GM06990 (cell line): ENCODE results near the gene ANO1.

Source experiments
- DNase-seq: peaks from one replicate; pipeline ENCODE4 v3.0.0-alpha.2; 2011; ENCODE audit not compliant: insufficient read length; ENCODE audit errors: extremely low read depth
- H3K27me3 ChIP-seq: replicated peaks from 2 replicates; pipeline ENCODE4 v1.6.0; 2011; ENCODE audit warnings: low read length; ENCODE audit not compliant: control insufficient read depth, insufficient read depth
- H3K36me3 ChIP-seq: 2 replicates; pipeline ENCODE4 v1.5.1; 2011; ENCODE audit warnings: low read length; ENCODE audit not compliant: control insufficient read depth, insufficient read depth
- H3K4me3 ChIP-seq: replicated peaks from 2 replicates; pipeline ENCODE4 v1.5.1; 2011; ENCODE audit warnings: low read depth, mild to moderate bottlenecking, control low read depth, low read length
- TF ChIP-seq, protein P1 (sequence below): IDR thresholded peaks from 2 replicates; pipeline ENCODE4 v1.5.1; 2011; ENCODE audit warnings: low read length, control low read depth, mild to moderate bottlenecking, inconsistent platforms; ENCODE audit not compliant: insufficient read depth, poor library complexity, severe bottlenecking

Gene ANO1

DNA sequence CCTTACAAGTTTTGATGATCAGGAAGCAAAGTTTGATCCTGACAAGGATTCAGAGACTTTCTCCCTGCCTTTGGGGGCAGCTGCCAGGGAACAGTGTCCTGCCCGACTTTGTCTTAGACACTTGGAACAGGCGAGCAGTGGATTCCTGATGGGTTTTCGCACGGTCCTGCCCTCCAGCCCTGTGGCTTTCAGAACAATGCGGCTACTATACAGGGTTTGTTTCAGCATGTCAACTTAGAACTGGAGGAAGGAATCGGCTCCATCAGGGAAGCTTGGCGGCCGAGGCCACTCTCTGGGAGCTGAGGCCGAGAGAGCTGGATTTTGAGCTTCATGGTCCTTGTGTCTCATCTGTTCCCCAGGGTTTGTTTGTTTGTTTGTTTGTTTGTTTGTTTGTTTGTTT, 11.5 kb downstream of the ANO1 start:
- Histone ChIP-seq H3K27me3 (no peaks in the 10 kb centered on the region; the same call in 1 of the 2 replicates), H3K36me3 (no peaks in the 10 kb centered on the region), H3K4me3 (no peak overlapping the region)
- TF ChIP-seq, protein P1, sequence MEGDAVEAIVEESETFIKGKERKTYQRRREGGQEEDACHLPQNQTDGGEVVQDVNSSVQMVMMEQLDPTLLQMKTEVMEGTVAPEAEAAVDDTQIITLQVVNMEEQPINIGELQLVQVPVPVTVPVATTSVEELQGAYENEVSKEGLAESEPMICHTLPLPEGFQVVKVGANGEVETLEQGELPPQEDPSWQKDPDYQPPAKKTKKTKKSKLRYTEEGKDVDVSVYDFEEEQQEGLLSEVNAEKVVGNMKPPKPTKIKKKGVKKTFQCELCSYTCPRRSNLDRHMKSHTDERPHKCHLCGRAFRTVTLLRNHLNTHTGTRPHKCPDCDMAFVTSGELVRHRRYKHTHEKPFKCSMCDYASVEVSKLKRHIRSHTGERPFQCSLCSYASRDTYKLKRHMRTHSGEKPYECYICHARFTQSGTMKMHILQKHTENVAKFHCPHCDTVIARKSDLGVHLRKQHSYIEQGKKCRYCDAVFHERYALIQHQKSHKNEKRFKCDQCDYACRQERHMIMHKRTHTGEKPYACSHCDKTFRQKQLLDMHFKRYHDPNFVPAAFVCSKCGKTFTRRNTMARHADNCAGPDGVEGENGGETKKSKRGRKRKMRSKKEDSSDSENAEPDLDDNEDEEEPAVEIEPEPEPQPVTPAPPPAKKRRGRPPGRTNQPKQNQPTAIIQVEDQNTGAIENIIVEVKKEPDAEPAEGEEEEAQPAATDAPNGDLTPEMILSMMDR = no peak
- DNase-seq = no peak

DNA sequence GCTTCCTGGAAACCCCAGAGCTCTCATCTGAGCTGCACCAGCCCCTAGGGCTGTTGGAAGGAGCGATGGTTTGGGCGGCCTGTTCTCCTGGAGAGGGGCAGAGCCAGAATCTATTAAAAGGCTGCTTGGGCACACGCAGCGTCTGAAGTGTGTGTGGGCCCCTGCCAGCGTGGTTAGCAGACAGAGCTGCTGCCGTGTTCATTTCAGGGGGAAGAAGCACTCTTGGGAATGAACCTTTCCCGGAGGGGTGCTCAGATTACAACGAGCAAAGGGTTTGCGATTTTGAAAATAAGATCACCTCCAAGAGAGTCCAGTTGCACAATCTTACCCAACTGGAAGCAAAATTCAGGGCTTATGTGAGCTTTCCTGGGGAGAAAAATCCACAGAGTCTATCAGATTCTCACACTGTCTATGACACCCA, 12.9 kb downstream of the ANO1 start:
- Histone ChIP-seq H3K36me3 (no peaks in the 10 kb centered on the region), H3K4me3 (no peak overlapping the region), H3K27me3 (no peaks in the 10 kb centered on the region; the same call in 1 of the 2 replicates)
- DNase-seq = no peak
- TF ChIP-seq, protein P1 = no peak

DNA sequence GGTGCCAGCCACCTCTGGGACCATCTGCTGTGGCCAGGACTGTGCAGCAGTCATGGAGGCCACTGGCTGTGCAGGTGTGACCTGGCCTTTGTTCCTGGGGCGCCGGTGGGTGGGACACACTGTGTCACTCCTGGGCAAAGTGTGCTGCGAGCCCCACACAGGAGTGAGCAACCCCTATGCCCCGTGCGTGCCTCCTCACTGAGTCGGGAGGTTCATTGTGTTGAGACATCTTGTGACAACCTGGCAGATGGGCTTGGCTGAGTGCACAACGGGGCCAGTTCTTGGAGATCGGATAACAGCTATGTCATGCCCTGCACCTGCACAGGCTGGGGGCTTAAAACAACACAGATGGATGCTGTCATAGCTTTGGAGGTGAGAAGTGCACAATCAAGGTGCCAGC, 13.5 kb downstream of the ANO1 start:
- no peak for DNase-seq
- Histone ChIP-seq H3K36me3 (no peaks in the 10 kb centered on the region), H3K4me3 (no peak overlapping the region), H3K27me3 (no peaks in the 10 kb centered on the region; the same call in 1 of the 2 replicates)
- TF ChIP-seq, protein P1 = no peak

DNA sequence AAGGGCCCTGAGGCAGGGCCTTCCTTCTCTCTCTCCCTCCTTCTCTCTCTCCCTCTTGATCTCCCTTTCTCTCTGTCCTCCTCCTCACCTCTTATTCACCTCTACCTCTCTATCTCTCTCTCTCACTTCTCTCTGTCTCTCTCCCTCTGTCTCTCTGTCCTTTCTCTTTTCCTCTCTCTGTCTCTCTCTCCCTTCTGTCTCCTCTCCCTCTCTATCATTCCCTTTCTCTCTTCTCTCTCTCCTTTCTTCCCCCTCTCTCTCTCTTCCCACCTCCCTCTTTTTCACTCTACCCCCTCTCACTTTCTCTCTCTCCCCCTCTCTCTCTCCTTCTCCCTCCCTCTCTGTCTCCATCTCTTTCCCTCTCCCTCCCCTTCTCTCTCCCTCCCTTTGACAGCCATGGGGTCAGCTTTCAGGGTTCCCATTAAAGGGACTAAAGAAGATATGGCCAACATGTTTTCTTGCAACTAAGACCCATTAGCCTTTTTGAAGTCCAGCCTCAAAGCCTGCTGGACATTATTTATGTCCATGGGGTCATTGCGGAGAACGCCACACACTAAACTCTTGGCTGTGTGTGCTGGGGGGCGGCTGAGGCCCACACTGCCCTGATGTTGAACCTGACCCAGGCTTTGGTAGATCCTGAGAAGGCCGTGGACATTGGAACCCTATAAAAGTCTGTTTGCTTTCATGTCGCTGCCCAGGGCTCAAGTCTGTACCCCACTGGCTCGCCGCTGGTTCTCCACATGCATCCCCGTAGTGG, 15.0 kb downstream of the ANO1 start:
- Histone ChIP-seq H3K36me3 (no peaks in the 10 kb centered on the region), H3K4me3 (no peak overlapping the region), H3K27me3 (no peaks in the 10 kb centered on the region; the same call in 1 of the 2 replicates)
- TF ChIP-seq, protein P1 = no peak
- DNase-seq = no peak

DNA sequence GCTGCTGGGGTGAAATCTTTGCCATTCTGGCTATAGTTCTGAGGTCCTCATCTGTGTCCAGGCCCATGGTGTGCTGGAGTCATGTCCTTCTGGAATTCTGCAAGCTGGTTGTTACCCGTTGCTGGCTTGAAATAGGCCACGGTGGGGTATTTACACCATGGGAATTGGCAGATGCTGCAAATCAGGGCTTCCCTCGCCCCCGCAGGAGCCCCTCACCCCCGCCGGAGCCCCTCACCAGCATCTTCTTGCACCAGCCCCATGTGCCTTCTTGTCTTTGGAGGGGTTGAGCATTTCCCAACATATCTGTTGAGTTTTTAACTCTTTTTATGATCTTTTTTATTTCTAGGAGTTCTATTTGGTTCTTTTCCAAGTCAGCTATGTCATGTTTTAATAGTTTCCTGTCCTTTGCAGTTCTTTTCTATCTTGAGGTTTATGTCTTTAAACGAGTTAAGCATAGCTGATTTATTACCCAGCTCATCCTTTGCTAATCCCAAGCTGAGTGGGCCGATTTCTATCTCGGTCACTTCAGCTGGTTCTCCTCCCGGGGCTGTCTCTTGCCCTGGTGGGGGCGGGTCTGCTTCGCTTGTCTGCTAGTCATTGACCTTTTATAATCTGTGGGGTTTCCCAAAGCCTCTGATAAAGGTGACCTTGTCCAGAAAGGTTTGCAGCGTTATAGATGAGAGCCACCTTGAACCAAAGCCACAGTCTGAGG, 17.6 kb downstream of the ANO1 start:
- TF ChIP-seq, protein P1 = no peak
- Histone ChIP-seq H3K4me3 (no peak overlapping the region), H3K27me3 (no peaks in the 10 kb centered on the region; the same call in 1 of the 2 replicates), H3K36me3 (no peaks in the 10 kb centered on the region)
- no peak for DNase-seq
